ENCODE results near the gene DTNA. TPM values are rescaled to one million over a fixed set of nuclear protein-coding genes. Genes with fewer than 3 reads are reported as not detected.
A peak's percentile ranks its signal among the peaks of the same experiment; 100 is the strongest.
"Not testable (repeated sequence)": the region's sequence is repeated elsewhere in the genome, so short reads cannot be mapped to it uniquely, and the experiment has no call there.

The DTNA gene
- total RNA-seq, 4 donors from 2014 or later: 110 to 254 (median 204) TPM

- H3K4me1 ChIP-seq: peaks cover 14 to 55% (median 24%) of the 10 kb centered on the region in 3 donors
- peak; percentile 87 for TF ChIP-seq POLR2AphosphoS5 (IDR thresholded peaks at IDR 0.05)
- TF ChIP-seq, protein P1, sequence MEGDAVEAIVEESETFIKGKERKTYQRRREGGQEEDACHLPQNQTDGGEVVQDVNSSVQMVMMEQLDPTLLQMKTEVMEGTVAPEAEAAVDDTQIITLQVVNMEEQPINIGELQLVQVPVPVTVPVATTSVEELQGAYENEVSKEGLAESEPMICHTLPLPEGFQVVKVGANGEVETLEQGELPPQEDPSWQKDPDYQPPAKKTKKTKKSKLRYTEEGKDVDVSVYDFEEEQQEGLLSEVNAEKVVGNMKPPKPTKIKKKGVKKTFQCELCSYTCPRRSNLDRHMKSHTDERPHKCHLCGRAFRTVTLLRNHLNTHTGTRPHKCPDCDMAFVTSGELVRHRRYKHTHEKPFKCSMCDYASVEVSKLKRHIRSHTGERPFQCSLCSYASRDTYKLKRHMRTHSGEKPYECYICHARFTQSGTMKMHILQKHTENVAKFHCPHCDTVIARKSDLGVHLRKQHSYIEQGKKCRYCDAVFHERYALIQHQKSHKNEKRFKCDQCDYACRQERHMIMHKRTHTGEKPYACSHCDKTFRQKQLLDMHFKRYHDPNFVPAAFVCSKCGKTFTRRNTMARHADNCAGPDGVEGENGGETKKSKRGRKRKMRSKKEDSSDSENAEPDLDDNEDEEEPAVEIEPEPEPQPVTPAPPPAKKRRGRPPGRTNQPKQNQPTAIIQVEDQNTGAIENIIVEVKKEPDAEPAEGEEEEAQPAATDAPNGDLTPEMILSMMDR (IDR thresholded peaks at IDR 0.05): no peak
- no peaks in the 10 kb centered on the region for H3K27me3 ChIP-seq
- ATAC-seq: peak; percentile 62
- no peaks in the 10 kb centered on the region for H3K36me3 ChIP-seq
- H3K27ac ChIP-seq: peak overlapping the region; percentile 74 to 90 (median 82)
- 0 to 8% methylated on average over 3 to 4 of the region's 4 CpGs for WGBS, 2 donors (ENCODE audit: low coverage in 1 of 2)
- no peak overlapping the region for H3K4me3 ChIP-seq
- H3K9me3 ChIP-seq: no peaks in the 10 kb centered on the region
These were observed 2.4 kb upstream of the DTNA start for GRCh38 chr18:34707670-34708069.

DNA sequence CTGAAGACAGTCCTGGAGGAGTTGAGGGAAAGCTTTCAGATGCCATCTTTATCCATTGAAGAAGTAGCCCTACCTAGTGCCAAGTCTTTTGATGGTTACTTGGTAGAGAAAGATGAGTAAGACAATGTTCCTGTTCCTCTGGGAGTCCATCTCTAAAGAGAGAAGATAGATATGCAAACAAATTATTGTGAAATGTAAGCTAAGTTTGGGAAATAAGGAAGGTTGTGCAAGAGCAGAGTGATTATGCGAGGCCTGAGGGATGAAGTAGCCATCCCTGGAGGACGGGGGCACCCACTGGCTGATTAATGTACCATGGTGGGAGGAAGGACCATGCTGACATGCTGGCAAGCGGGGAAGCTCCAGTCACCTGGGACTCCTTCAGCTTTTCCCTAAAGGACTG is 994 bp upstream of the DTNA start:
- peak; percentile 86 for ATAC-seq
- peaks cover 14 to 55% (median 24%) of the 10 kb centered on the region in 3 donors for H3K4me1 ChIP-seq
- no peaks in the 10 kb centered on the region for H3K36me3 ChIP-seq
- no peaks in the 10 kb centered on the region for H3K9me3 ChIP-seq
- no peak overlapping the region for H3K4me3 ChIP-seq
- H3K27me3 ChIP-seq: no peaks in the 10 kb centered on the region
- 17 to 45% methylated on average over 2 to 3 of the region's 3 CpGs for WGBS, 2 donors (ENCODE audit: low coverage in 1 of 2)
- TF ChIP-seq EP300 (IDR thresholded peaks at IDR 0.05) (no peak), POLR2AphosphoS5 (IDR thresholded peaks at IDR 0.05) (peak; percentile 91), POLR2A (IDR thresholded peaks at IDR 0.05) (no peak)
- H3K27ac ChIP-seq: peak overlapping the region; percentile 74 to 90 (median 82)

- TF ChIP-seq EP300 (IDR thresholded peaks at IDR 0.05) (no peak), POLR2AphosphoS5 (IDR thresholded peaks at IDR 0.05) (no peak), POLR2A (IDR thresholded peaks at IDR 0.05) (no peak)
- TF ChIP-seq, protein P1 (IDR thresholded peaks at IDR 0.05): no peak
- Histone ChIP-seq H3K4me3 (peak overlapping the region; percentile 38 to 47), H3K9me3 (no peaks in the 10 kb centered on the region), H3K36me3 (no peaks in the 10 kb centered on the region), H3K4me1 (peaks cover 14 to 55% (median 24%) of the 10 kb centered on the region in 3 donors), H3K27me3 (no peaks in the 10 kb centered on the region), H3K27ac (peak overlapping the region; percentile 74 to 90 (median 82))
- no peak for ATAC-seq
- 12 to 29% methylated on average over 6 of the region's 6 CpGs for WGBS, 2 donors (ENCODE audit: low coverage in 1 of 2)
These were observed 388 bp downstream of the DTNA start for GRCh38 chr18:34710458-34710914.

GRCh38 chr18:34710934-34711333 is 836 bp downstream of the DTNA start:
- H3K4me1 ChIP-seq: peaks cover 14 to 55% (median 24%) of the 10 kb centered on the region in 3 donors
- H3K4me3 ChIP-seq: peak overlapping the region; percentile 38 to 47
- TF ChIP-seq POLR2AphosphoS5 (IDR thresholded peaks at IDR 0.05) (peak; percentile 59), EP300 (IDR thresholded peaks at IDR 0.05) (no peak), POLR2A (IDR thresholded peaks at IDR 0.05) (no peak)
- TF ChIP-seq, protein P1 (IDR thresholded peaks at IDR 0.05): no peak
- 16 to 19% methylated on average over 5 of the region's 5 CpGs for WGBS, 2 donors (ENCODE audit: low coverage in 1 of 2)
- ATAC-seq: no peak
- H3K36me3 ChIP-seq: no peaks in the 10 kb centered on the region
- no peaks in the 10 kb centered on the region for H3K9me3 ChIP-seq
- H3K27ac ChIP-seq: peak overlapping the region; percentile 74 to 90 (median 82)
- H3K27me3 ChIP-seq: no peaks in the 10 kb centered on the region

- not testable (repeated sequence) for ATAC-seq, H3K4me1 ChIP-seq, H3K9me3 ChIP-seq, H3K36me3 ChIP-seq, H3K4me3 ChIP-seq, H3K27me3 ChIP-seq, H3K27ac ChIP-seq
- 94 to 97% methylated on average over 7 of the region's 14 CpGs for WGBS, 2 donors (ENCODE audit: low coverage in 1 of 2)
These were observed 6.0 kb downstream of the DTNA start for GRCh38 chr18:34716111-34716510.

DNA sequence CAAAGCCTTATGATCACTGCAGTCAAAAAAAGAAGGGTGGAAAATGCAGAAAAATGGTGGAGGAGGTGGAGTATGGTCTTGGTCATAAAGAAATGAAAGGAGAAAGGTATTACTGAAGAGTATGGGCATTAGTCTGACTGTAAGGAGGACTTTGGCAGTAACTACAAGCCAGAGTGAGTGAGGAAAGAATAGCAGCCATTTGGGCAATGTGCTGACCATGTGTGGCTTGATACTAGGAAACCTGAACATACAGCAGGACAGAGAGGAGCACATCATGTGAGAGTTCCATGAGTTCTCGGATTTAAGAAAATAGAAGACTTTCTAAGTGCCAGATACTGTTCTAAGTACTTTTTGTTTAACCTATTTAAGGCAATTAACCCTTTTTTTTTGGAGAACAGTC is 8.5 kb downstream of the DTNA start:
- H3K27me3 ChIP-seq: no peaks in the 10 kb centered on the region
- ATAC-seq: no peak
- H3K36me3 ChIP-seq: no peaks in the 10 kb centered on the region
- TF ChIP-seq POLR2AphosphoS5 (IDR thresholded peaks at IDR 0.05) (no peak), EP300 (IDR thresholded peaks at IDR 0.05) (no peak), POLR2A (IDR thresholded peaks at IDR 0.05) (no peak)
- TF ChIP-seq, protein P1 (IDR thresholded peaks at IDR 0.05): no peak
- H3K9me3 ChIP-seq: no peaks in the 10 kb centered on the region
- WGBS, 2 donors (ENCODE audit: low coverage in 1 of 2): 89 to 100% methylated on average over 1 of the region's 1 CpG
- H3K4me1 ChIP-seq: no peaks in the 10 kb centered on the region
- H3K4me3 ChIP-seq: no peak overlapping the region
- H3K27ac ChIP-seq: no peak overlapping the region

All from gastroesophageal sphincter (tissue), 4 donors.